RPMI8226 (cell line): ENCODE data around the gene ANO2.
"Not testable (repeated sequence)": the region's sequence is repeated elsewhere in the genome, so short reads cannot be mapped to it uniquely, and the experiment has no call there.

ENCODE experiments used
- DNase-seq: peaks from one replicate; pipeline ENCODE4 v3.0.0-alpha.2; 2015

The ANO2 gene

GRCh38 chr12:5914387-5915149 is 30.5 kb downstream of the ANO2 start:
- no peak for DNase-seq

DNA sequence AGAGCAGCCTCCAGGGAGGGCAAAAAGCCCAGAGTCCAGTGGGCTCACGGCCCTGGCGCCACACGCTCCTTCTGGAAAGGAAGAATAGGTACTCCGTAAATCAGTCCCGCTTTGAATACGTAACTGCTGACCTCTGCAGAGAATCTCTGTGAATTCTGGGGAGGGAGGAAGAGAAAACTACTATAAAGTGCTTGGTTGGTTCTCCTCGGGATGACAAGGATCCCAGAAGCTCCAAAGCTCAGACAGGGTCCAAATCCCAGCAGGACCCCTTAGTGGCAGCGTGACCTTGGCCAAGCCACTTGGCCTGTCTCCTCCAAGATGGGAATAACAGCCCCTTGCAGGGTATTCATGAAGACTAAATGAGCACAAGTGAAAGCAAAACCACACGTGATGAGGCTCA is 31.7 kb downstream of the ANO2 start:
- DNase-seq: no peak

DNA sequence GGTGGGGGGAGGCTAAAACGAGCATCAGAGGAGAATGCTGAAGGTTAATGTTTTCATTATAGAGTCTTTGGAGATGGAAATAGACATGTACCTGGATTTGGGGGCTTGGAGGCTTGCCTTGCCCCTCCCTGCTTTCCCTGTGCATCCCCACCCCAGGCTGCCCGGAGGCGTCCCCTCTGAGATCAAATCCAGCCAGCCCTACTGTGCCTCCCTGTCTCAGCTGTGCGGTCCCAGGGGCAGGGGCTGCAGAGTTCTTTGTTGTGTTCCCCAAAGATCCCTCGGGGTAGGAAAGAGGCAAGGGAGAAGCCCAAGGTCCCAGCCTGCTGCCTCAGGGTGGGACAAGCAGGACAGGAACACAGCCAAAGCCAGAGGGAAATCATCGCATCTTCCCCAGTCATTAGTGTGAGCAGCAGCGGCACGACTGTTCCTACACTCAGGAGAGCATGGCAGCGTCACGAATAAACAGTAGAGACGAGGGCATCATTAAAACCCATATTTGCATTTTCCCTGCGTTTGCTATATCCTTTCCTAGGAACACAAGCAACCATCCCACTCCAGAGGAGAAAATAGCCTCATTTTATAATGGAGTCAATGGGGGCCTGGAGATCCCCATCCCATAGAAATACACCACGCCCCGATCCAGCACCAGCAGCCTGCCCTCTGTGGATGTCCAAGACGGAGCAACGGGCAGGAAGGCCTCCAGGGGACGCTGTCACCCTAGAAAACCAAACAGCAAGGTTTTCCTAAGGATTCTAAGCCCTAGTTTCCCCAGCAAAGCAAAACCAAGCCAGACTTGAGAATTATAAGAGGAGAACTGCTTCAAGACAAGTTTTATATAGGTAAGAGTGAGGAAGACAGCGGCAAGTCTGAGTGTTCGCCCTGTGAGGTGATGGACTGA is 32.4 kb downstream of the ANO2 start:
- no peak for DNase-seq

DNA sequence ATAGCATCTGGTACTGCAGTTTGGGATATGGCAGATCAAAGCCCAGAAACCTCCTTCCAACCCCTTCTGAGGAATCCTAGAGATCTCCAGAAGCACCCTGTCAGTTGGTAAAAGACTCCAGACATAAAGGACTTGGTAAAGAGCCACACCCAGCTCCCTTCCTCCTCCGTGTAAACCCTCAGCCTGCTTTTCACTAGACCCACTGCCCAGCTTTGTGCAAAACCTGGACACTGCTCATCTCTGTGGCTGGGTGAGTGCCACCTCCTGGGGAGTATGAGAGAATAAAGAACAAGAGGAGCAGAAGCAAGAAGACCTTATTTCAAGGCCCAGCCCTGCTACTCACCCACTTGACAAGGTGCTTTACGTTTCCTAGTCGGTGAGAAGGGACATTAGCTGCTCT is 33.0 kb downstream of the ANO2 start:
- no peak for DNase-seq

- no peak for DNase-seq
Observed at GRCh38 chr12:5910790-5911548, 34.1 kb downstream of the ANO2 start.

- DNase-seq: no peak
Observed at GRCh38 chr12:5909560-5909959, 35.5 kb downstream of the ANO2 start.

DNA sequence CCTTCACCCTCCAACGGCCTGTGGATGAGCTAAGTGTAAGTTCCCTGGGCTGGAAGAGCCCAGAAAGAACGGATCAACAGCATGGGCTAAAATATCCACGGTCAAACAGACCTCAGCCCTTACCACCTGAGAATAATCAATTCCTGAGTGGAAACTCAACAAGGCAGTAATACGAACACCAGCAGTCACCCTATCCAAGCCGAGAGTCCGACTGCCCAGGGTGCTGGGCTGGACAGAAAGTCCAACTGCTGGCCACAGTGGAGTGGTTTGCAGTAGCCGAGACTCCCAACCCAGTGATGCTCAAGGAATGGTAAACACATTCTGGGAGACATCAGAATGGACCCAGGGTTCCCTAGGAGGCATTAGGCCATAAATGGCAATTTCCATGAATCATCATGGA is 36.8 kb downstream of the ANO2 start:
- no peak for DNase-seq

DNA sequence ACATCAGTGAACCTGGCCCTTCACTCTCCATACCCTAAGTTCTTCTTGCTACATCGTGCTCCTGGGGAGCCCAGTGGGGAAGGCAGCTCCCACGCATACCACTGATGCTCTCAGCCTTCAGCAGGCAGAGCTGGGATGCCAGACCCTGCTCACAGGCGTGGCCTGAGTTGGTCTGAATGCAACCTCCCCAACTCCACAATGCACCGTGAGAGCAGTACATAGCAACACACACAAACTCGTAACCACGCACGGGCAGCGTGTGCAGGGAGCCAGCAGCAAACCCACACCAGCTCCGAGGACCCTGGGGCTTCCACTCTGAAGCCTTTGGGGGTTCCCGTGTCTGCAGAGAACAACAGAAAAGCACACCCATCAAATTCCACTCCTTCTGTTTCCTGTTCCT is 37.3 kb downstream of the ANO2 start:
- no peak for DNase-seq

- DNase-seq: no peak
Observed at GRCh38 chr12:5905757-5906156, 39.3 kb downstream of the ANO2 start.

DNA sequence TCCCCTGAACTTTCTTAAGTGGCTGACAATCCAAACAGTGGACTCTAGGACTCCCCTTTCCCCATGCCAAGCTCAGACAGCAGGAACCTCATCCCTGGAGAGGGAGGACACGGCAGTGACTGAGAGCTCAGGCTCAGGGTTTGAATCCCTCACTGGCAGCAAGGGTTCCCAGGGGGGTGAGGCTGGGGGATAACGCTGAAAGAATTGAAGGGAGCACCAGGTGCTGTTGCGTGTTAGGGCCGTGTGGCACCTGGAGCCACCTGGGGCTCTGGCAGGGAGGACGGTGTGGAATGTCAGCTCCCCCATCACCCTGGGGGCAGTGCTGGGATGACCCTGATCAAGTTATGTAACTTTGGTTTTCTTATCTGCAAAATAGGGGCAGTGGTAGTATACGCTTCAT is 40.1 kb downstream of the ANO2 start:
- no peak for DNase-seq

DNA sequence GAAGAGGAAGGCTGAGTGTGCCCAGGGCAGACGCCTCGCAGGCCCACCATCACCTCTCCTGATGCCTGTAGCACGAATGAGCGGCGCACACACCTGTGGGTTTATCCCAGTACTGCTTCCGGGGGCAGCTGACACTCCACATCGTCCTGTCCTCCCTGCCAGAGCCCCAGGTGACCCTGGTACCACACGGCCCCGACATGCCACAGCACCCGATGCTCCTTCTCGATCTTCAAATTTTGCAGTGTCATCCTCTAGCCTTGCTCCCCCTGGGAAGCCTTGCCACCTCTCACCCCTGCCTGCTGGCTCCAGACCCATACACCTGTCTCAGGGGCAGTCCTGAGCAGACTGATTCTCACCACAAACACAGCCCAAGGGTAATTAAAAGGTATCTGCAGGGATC is 40.6 kb downstream of the ANO2 start:
- DNase-seq: no peak

GRCh38 chr12:5902736-5903135 is 42.3 kb downstream of the ANO2 start:
- no peak for DNase-seq

GRCh38 chr12:5901416-5901815 is 43.6 kb downstream of the ANO2 start:
- DNase-seq: no peak

GRCh38 chr12:5900533-5901205 is 44.4 kb downstream of the ANO2 start:
- no peak for DNase-seq

GRCh38 chr12:5900076-5900475 is 45.0 kb downstream of the ANO2 start:
- no peak for DNase-seq

DNA sequence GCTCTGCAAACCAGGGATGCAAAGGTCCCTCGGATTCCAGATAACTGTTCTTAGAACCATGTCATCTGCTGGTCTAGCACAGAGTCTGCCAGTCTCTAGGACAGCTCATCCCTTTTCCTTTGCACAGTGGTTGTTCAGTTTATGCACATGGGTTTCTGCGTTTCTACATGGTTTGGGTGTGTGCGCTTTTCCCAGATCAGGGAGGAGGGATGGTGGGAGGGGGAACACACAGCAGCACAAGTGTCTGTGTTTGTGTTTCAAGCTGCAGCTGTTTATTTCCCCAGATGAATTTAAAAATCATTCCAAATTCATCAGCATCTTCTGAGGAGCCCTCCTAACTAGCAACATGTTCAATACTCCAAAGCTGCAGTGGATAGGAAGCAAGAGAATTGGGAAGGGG is 45.4 kb downstream of the ANO2 start:
- DNase-seq: no peak

GRCh38 chr12:5898874-5899273 is 46.2 kb downstream of the ANO2 start:
- DNase-seq: peak; percentile 27

DNA sequence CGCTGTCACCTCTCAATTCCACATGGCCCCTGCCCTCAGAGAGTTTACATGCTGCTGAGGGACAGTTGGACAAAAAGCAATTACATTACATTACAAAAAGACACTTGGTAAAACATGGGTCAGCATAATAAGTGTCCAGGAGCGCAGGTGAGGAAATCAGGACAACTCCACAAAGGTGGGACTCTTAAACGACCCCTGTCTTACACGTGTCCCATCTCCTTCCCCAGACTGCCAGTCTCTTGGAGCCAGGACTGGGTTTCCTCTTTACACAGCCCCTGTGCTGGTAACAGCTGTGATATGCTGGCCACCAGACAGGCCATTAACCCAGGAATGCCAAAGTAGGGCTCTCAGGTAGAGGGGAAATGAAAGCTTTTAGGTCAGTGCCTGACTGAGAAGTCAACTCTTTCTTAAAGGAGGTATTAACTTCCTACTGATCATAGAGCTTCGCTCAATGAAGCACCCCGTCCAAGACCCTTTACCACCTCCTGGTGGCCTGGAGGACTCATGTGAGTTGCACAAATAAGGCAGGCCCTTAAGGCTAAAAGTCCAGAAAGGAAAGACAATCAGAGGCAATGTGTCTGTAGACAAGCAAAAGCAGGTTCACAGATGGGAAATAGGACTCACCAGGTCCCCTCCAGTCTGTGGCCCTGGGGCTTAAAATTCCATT is 55.5 kb downstream of the ANO2 start:
- peak; percentile 20 for DNase-seq

- DNase-seq: no peak
Observed at GRCh38 chr12:5888816-5889315, 56.2 kb downstream of the ANO2 start.

DNA sequence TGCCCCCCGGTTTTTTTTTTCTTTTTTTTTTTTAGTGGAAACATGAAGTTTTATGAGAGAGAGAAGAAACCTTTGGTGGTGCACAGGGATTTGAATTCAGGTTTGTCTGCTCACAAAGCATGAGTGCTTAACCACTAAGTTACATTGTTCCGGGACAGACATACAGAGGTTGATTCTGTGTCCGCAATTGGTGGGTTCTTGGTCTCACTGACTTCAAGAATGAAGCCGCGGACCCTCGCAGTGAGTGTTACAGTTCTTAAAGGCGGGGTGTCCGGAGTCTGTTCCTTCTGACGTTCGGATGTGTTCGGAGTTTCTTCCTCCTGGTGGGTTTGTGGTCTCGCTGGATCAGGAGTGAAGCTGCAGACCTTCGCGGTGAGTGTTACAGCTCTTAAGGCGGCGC is 57.2 kb downstream of the ANO2 start:
- DNase-seq: not testable (repeated sequence)

- DNase-seq: no peak
Observed at GRCh38 chr12:5884866-5885265, 60.2 kb downstream of the ANO2 start.

DNA sequence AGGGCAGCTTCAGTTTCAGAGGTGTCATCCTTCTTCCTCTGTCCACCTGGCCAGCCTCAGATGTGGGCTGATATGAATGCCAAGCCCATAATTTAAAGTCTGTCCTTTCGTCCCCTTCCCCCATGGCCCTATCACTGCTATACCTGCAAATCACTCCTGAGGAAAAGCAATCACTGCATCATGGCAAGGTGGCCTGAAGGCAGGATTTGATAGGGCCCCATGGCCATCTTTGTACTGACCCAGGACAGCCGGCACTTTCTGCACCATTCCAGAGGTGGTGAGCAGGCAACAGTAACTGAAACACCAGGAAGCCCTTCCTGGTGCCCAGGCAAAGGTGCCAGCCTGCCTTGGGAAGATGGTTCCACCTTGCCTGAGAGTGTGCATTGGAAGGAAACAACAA is 60.8 kb downstream of the ANO2 start:
- DNase-seq: no peak
